ENCODE data around the gene FARP2.
A peak's percentile ranks its signal among the peaks of the same experiment; 100 is the strongest.

Gene FARP2

DNA sequence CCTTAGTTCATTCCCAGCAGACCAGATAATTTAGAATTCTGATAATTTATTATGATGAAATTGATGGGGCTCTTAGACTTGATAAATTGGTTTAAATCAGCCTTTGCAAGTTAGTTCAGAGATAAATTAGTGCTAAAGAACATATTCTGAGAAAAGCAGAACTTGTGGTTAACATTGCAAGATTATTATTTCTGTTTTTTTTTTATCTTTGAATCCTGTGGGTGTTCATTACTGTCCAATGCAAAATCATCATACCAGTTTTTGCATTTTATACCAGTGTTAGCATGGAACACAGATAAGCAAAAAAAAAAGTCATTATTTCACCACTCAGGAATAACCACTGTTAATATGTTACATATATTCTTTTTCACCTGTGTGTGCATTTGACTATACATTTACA lies 31.3 kb upstream of the FARP2 start:
- DNase-seq: no peak

- no peak for DNase-seq
Measured at GRCh38 chr2:241325257-241325656, 30.8 kb upstream of the FARP2 start.

DNA sequence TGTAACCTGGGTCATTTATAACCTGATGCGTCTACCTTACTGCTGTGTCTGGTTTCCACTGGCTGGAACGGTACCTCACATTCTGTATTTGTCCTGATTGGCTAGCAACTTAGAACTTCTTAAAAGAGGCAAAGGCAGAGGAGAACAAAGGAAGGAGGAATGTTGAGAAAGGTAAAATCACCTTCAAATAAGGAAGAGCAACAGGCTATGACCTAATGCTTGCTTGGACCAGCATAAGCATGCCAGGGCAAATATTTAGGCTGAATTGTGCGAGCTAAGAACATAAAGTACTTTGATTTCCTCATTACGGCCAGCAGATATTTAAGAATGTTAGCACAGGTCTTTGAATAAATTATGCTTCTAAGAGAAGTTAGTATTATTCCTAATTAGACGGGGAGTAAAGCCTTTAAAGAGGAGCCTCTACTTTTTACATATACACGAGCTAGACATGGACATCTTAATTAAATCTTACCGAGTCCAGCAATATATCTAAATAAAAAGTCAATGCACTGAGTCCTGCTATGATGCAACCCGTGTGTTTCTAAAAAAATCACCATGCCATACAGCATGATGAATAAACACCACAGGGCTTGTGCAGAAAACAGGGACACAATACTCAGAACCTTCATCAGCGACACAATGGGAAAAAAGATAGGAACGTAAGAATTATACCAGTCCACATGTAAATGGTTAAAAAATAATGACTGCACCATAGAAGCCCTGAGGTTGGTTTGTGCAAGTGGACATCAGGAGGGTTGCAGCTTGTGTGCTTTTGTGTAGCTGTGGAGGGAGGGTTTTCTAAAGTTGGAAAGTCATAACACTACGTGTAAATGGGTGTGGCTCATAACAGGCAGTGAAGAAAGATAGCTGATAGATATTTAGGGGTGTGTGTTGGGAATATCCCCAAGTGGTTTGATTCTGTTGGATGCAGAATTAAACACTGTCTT lies 26.1 kb upstream of the FARP2 start:
- DNase-seq: no peak

GRCh38 chr2:241330616-241330981 lies 25.5 kb upstream of the FARP2 start:
- DNase-seq: no peak

DNA sequence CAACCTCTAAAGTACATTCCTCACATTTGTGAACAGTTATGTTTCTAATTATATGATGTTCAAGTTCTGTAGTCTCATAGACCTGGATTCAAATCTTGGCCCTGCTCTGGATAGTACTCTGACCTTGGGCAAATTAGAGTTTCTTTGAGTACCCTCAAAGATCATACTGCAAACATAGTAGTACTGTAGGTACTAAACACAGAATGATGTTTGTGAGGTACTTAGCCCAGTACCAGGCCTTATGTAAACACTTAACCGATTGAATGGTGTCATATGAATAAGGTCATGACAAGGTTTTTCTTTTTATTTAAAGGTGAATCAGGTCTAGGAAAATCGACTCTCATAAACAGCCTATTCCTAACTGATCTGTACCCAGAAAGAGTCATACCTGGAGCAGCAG lies 21.3 kb upstream of the FARP2 start:
- no peak for DNase-seq

DNA sequence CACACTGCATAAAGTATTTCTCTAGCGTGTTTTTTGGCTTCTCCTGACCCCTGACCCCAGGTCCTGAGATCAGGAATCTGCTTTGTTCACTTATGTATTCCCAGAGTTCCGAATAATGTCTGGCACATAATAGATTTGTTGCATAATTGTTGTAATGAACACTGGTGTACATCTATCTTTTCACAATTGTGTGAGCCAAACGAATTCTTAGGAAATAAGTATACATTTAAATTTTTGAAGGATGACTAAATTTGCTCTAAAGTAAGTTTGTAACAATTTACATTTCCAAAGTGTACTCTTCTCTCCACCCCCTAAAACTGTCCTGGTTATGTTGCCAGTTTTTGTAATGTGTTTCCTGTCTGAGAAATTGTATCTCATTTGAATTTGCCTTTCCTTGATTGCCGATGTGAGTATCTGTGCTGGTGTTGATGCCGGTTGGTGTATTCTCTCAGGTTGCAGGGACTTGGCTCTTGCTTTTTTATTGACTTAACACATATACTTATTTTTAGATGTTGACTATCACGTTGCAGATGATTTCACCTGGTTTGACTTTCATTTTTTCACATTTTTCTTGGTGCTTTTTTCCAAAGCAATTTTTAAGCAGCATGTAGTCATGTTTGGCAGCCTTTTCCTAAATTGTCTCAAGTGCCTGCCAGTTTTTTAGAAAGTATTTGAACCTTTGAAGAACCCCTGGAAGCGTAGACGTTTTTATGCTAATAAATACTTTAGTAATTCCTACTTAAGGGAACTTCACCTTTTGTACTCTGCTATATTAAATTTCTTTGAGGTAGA lies 16.1 kb upstream of the FARP2 start:
- no peak for DNase-seq

- no peak for DNase-seq
Measured at GRCh38 chr2:241340631-241341163, 15.4 kb upstream of the FARP2 start.

DNA sequence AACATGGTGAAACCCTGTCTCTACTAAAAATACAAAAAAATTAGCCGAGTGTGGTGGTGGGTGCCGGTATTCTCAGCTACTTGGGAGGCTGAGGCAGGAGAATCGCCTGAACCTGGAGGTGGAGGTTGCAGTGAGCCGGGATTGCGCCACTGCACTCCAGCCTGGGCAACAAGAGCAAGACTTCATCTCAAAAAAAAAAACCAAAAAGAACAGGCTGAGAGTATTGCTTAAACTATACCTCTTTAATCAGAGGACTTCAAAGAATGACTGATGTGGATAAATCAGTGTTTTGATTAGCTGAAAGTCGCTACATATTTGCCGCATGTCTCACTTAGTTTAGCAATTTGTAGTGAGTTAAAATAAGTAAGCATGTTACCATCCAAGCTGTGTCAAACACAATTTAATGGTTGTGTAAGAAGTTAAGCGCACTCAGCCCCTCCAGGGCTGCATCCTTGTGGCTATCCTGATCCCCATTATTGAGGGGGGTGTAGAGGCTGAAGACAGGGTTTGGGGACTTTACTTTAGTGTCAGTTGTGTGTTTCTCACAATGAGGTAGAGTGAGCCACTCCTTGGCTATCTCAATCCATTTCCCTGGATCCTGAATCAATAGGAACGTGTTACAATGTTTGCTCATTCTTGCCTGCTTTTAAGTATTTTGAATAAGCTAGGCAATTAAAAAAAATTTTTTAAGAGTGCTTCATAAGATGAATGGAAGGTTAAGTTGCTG lies 11.0 kb upstream of the FARP2 start:
- no peak for DNase-seq

DNA sequence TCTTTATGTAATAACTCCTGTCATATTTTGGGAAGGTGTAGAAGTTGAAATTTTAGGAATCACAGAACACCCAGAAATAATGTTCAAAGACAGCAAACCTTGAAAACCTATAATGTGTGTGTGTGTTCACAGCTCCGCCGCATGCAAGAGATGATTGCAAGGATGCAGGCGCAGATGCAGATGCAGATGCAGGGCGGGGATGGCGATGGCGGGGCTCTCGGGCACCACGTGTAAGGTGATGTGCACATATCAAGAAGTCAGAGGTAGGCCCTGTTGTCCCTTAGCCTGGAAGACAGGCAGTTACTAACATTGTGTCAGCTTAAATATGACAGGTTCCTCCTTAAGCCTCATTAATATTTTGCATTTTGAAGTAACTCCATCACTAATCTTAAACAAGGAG lies 6.1 kb upstream of the FARP2 start:
- no peak for DNase-seq

DNA sequence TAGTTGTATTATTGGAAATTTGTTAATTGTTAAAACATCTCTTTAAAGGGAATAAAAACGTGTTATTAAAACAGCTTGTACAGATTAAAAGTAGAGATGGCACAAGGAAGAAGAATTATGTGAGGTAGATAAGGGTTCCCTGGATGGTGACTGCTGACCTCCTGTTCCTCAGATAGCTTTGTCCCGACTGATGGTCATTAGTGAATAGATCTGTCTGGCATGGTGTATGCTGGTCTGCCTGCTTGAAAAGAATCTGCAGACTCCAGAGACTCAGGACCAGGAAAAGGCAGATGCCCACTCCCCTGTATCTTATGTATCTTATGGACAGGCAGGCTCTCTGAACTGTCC lies 5.6 kb upstream of the FARP2 start:
- DNase-seq: no peak

GRCh38 chr2:241350878-241351639 lies 5.0 kb upstream of the FARP2 start:
- DNase-seq: no peak

GRCh38 chr2:241351640-241352031 lies 4.4 kb upstream of the FARP2 start:
- DNase-seq: no peak

DNA sequence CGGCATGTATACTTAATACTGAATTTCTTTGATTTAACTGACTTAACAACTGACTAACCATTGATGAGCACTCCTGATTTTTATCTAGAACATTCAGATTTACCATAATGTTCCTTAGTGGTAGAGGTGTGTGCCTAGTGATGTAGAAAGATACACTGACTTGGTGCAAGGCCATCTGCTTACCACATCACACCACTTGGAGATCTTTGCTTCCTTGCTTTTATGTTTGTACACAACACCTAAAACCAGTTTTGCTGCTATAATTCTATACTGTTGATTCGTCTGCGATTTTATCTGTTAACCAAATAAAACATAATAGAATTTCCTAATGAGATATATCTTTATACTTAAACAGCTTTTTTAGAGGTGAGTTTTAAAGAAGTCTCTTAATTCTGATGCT lies 3.9 kb upstream of the FARP2 start:
- DNase-seq: no peak

DNA sequence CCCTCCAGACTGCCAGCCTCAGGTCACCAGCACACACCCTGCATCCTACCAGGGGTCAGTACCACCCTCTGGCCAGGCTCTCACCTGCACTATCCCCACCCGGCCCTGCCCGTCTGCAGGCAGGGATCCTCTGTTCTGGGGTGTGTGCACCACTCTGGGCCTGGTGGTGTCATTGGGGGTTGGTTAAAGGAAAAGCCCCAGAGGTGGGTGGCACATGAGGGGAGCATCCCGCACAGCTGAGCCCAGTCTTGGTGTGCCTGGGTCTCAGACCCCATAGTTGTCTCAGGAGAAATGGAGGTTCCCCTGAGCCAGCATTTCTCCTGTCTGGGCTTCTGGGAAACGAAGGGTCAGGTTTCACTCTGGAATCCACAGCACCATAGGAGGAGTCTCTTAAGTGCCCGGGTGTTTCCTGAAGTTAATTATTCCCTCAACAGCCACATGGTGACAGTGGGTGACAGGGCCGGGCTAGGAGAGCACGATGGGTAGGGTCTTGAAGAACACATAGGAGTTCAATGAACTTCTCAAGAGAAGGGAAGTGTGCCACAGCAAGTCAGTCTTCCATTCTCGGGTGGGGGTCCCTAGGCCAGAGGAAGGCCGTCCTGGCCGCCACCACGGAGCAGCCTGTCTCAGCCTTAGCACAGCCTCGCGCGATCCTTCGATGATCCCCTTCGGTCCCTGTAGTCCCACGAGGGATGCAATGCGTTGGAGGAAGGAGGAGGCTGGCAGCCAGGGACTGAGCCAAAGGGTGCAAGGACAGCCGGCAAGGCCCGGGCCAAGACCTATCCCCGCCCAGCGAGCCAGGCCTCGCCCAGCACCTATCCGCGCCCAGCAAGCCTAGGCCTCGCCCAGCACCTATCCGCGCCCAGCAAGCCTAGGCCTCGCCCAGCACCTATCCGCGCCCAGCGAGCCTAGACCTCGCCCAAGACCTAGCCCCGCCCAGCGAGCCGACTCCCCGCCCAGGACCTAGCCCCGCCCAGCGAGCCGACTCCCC lies 1.1 kb upstream of the FARP2 start:
- DNase-seq: peak; percentile 62

DNA sequence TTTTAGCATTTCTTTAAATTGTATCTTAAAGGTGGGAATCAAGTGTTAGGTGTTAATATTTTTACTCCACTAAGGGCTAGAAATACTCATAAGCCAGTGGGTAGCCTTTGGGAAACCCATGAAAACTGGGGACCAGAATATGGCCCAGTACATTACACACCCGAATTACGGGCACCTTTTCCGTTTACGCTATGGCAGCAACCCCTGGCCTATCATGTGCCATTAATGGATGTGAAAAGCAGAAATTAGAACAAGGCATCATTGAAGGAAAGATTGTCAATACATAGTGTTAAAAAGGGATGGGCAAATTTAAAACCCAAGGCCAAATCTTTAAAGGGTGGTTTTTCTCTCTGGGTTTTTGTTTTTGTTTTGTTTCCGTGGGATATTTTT lies 781 bp downstream of the FARP2 start:
- no peak for DNase-seq

DNA sequence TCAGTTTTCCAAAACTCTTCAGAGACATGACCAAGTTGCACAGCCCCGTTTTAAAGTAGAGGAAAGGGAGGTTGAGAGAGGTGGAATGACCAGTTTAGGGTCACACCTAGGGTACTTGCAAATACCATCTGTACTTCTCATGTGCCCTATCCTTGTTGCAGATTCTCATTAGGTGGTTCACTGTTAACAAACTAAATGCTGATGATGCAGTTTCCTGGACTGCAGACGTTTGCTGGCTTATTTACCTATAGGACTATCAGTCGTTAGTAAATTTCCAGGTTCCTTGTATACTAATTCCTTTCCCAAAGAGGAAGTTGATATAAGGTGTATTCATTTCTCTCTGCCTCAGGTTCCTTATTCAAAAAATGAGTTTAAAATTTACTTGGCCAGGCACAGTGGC lies 1.4 kb downstream of the FARP2 start:
- DNase-seq: no peak

- no peak for DNase-seq
Measured at GRCh38 chr2:241358470-241358869, 2.4 kb downstream of the FARP2 start.

DNA sequence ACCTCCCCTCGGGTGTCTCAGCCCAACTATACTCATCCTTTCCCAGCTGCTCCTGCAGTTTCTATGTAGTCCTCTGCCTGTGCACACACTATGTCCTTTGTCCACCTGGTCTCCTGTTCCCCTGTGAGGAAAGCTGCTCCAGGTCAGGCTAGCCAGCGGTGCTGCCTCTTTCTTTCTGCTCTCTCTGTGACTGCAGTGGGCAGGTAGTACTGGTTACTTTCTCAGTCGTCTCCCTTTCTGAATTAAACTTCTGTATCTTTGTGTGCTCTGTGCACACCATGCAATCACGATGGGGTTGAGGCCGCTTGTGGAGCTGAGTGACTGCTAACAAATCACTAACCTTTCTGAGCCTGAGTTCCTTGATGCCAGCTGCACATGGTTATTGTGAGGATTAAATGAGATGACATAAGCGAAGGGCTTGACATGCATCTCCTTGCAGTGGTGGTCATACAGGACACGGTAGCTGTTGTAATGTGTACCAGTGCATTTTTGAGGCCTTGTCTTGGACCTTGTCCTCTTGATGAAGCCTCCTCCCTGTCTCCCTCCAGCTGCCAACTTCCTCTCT lies 3.5 kb downstream of the FARP2 start:
- no peak for DNase-seq

- DNase-seq: no peak
Measured at GRCh38 chr2:241363426-241363825, 7.3 kb downstream of the FARP2 start.

DNA sequence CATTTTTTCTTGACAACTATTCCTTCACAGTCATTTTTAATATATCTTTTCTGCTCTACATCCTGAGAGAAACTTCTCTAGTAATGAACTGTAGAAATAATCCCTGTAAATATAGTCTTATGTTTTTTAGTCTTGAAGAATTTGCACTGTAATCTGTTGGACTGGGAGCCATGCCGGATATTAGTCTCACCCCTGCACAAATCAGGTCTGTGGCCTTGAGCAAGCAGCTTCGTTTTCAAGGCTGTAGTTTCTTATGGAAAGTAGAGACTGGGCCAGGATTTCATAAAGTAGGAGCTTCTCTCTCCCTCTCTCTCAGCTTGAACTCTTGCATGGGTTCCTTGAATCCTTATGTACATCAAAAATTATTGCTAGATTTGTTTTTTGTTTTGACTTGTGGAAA lies 8.7 kb downstream of the FARP2 start:
- DNase-seq: no peak

GRCh38 chr2:241366678-241367077 lies 10.6 kb downstream of the FARP2 start:
- DNase-seq: no peak

All from retina (tissue), 1 donor.